Measurements from ENCODE around the gene GLIPR2.
A peak's percentile ranks its signal among the peaks of the same experiment; 100 is the strongest.
"Not testable (repeated sequence)": the region's sequence is repeated elsewhere in the genome, so short reads cannot be mapped to it uniquely, and the experiment has no call there.

GLIPR2 gene

GRCh38 chr9:36125062-36125855, 11.3 kb upstream of the GLIPR2 start:
- DNase-seq, result no peak

- DNase-seq, result no peak
Observed at GRCh38 chr9:36126016-36126730, 10.4 kb upstream of the GLIPR2 start.

DNA sequence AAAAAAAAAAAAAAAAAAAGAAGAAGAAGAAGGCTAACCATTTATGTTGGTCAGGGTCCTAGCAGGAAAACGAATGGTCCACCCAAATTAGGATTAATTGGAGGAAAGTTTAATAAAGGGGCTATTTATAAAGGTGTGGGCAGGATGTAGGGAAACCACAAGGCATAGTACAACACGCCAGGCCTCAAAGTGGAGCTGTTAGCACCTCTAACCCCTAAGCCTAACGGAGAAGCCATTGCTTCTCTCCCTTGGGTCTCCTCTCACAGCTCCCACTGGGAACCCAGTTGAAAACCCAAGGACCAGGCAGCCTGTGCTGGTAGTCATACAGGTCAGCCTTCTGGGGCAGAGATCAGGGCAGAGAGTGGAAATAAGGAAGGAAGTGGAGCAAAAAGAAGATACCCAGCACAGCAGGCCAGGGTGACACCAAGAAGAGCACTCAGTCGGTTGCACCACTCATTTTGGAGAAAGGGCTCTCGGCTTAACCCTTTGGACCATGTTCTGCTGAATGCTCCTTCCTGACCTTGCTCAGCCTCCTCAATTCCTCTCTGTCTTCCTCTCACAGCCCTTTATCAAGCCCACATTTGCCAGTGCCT, 8.8 kb upstream of the GLIPR2 start:
- DNase-seq, result no peak

GRCh38 chr9:36128349-36128748, 8.2 kb upstream of the GLIPR2 start:
- DNase-seq, result no peak

DNA sequence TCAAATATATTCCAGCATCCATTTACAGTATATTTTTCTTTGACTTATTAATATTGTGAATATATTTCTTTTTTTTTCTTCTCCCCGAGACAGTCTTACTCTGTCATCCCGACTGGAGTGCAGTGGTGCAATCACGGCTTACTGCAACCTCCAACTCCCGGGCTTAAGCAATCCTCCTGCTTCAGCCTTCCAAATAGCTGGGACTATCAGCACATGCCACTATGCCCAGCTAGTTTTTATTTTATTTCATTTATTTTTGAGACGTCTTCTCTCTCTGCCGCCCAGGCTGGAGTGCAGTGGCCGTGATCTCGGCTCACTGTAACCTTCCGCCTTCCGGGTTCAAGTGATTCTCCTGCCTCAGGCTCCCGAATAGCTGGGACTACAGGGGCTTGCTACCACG, 7.4 kb upstream of the GLIPR2 start:
- DNase-seq, result no peak

- DNase-seq, result not testable (repeated sequence)
Observed at GRCh38 chr9:36131666-36132065, 4.9 kb upstream of the GLIPR2 start.

DNA sequence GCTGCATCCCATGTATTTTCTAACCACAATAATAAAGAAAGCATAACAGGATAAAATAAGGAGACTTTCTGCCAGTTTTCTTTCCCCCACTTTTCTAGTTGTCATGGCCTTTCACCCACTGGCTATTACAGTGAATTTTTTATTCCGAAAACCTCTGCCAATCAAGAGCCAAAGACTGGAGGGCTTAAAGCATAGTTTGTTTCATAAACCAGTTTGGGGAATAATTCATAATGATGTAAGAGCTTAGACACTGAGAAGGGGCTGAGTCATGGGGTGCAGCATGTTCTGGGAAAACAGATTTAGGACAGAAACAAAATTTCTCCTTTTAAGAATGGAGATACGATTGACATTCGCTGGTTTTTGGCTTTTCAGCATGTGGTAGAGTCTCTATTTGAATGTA, 4.4 kb upstream of the GLIPR2 start:
- DNase-seq, result no peak

DNA sequence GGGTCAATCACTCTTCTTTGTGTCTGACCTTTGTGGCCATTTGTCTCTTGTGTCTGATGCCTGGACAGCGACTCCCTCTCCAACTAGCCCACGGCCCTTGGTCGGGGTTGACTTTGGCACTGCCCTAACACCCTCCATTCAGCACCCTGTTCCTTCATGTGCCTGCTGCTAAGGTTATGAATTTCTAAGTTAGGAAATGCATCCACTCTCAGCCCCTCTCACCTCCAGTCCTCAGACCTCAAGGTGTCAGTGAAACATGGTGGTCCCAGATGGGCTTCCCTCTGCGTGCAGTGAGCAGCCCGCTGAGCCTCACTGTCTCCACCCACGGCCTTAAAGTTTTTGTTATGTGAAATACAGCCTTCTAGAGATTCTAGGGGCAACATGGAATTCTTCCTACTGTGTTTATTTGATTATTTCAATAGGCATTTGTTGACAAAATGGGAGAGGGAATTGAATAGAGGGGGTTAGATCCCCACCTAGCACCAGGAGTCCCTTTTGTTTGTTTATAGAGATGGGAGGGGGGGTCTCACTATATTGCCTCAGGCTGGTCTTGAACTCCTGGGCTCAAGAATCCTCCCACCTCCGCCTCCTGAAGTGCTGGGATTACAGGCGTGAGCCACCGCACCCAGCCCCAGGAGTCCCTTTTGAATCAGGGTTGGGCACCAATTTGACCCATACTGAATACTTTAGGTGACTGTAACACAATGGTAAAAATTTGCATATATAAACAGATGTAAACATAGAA, 1.6 kb upstream of the GLIPR2 start:
- DNase-seq, result no peak

DNA sequence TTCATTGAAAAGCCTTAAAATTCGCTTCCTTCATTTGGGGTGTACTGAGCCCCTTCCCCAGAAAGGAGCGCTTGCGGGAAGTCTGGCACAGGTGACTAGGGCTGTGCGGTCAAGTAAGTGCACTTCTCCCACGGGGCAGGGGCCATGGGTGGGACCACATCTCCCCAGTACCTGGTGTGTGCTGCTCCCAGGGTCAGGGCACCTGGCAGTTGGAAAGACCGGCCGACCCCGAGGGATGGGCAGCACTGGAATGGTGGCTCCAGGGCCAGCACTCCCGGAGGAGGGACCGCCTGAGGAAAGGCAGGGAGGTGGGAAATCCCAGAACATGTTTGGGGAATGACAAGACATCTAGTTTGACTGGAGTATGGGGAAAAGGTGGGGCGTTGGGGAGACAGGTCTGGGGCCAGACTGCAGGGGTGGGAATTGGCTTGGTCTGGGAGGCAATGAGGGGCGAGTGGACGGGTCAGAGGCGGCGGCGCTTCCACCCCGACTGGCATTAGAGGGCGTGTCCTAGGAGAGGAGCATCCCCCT, 727 bp upstream of the GLIPR2 start:
- DNase-seq, result no peak

DNA sequence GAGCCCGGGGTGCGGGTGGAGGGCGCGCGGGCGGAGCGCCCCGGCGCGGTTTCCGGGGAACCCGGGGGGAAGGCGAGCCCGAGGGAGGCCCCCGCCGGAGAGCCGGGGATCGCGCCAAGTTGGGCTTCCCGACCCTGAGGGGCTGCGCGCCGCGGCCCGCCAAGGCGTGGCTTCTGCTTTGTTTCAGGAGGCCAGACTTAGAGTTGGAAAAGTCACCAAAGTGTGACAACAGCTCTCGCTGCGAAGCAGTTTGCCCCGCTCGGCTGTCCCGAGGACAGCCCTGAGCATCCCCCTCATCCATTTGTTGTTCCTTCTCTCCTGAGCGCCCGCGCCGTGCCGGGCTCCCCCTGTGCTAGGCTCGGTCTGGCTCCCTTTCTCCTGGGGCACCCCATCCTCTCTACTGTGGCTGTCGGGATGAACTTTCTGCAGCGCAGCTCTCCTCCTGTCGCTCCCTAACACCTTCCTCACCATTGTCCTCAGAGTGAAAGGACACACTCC, 410 bp downstream of the GLIPR2 start:
- no peak for DNase-seq

DNA sequence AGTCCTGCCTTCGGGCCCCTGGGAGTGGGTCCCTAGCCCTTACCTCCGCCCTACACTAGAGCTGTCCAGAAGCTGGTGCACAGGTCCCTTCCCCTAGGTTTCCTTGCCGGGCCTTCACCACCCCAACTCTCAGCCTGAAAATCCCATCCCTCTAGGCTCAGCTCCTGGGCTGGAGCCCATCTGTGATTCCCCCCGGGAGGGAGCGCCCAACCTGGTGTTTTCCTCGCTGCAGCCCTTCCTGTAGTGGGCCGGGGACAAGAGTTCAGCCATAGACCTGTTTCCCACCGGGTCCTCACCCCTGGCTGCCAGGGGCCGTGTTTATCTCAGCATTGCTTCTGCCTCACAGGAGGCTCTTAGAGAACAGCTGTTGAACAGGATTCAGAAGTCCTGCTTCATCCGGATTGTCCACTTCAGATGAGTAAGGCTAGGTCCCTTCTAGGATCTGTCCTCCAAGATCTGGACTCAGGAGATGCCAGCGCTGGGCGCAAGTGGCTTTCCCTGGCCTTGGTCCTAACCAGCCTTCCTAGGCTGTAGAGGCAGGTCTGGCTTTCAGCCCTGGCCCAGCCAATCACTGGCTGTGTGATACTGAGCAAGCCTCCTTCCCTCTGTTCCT, 965 bp downstream of the GLIPR2 start:
- peak; percentile 22 for DNase-seq

DNA sequence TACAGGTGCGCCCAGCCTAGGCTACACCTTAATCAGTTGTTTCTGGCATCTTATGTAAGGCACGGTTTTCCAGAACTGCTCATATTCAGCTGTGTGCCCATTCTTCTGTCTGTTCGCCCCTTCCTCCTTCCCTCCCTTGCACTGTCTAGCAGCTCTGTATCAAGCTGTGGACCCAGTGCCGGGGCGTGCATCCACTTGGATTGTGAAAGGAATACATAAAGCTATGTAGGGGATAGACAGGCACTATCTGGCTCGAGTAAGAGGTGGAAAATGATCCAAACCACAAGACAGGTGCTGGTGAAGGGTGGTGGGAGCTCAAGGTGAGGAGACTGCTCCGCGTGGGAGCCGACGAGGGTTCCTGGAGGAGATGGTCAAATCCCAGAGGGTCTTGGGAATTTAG, 2.0 kb downstream of the GLIPR2 start:
- no peak for DNase-seq

DNA sequence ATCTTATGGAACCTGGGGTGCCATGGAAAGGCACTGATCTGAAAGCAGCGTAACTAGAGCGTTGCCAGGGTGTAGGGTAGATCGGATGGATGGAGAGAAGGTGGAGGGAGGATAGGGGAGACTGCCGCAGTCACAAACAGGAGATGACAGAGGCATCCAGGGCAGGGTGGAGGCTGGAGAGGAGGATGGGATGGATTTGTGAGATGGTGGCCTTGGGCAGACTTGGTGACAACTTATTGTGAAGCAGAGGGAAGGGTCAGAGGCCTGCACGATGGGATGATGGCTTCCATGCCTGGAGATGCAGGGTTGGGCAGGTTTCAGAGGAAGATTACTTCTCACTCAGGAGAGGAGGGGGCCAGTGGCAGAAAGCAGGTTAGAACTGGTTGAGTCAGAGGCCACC, 2.4 kb downstream of the GLIPR2 start:
- no peak for DNase-seq

- no peak for DNase-seq
Observed at GRCh38 chr9:36140086-36141084, 3.9 kb downstream of the GLIPR2 start.

DNA sequence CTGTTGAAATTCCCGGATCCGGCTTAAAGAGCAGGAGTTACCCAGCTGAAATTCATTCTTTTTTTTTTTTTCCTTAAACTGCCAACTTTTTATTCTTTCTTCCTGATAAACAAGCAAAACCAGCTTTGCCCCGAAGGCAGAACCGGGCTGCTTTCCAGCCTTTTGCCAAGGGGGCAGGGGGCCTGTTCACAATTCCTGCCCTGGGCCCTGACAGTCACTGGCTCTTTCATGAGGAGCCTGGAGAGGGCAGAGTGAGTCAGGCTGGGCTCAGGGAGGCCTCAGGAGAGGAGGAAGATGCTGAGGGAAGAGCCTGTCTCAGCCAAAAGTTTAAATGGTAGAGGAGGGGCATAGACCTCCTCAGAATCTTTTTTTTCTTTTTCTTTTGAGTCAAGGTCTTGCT, 4.8 kb downstream of the GLIPR2 start:
- no peak for DNase-seq

- no peak for DNase-seq
Observed at GRCh38 chr9:36141761-36142160, 5.2 kb downstream of the GLIPR2 start.

- no peak for DNase-seq
Observed at GRCh38 chr9:36142510-36143244, 6.1 kb downstream of the GLIPR2 start.

- no peak for DNase-seq
Observed at GRCh38 chr9:36143245-36143641, 6.7 kb downstream of the GLIPR2 start.

- DNase-seq, result no peak
Observed at GRCh38 chr9:36144309-36145232, 8.0 kb downstream of the GLIPR2 start.

Data from DMS79 (cell line).